Thyroid gland (tissue), 4 donors: ENCODE results near the gene IGF1. TPM values are rescaled to one million over a fixed set of nuclear protein-coding genes. Genes with fewer than 3 reads are reported as not detected.

Experiments used
- DNase-seq, 2 donors: peaks; one replicate each; pipeline ENCODE4 v3.0.0-alpha.2; 2019
- H3K27ac ChIP-seq, 3 donors: fragments of 200-600 bp; sonication (generic); 1 replicate in 2 of 3; 2 replicates in 1 of 3; pipeline ENCODE4 v1.5.1; 2016 to 2019; ENCODE audit warnings: mild to moderate bottlenecking in 1 of 3, moderate library complexity in 1 of 3
- H3K27me3 ChIP-seq: fragments of 200-600 bp; sonication (generic); one replicate; pipeline ENCODE4 v1.5.1; 2019
- H3K36me3 ChIP-seq, 2 donors: fragments of 200-600 bp; sonication (generic); one replicate each; pipeline ENCODE4 v1.5.1; 2016 to 2019
- H3K4me1 ChIP-seq, 2 donors: fragments of 200-600 bp; sonication (generic); one replicate each; pipeline ENCODE4 v1.5.1; 2017 to 2019
- H3K4me3 ChIP-seq, 3 donors: fragments of 200-600 bp; sonication (generic); replicated peaks in 1 of 3; 1 replicate in 2 of 3; 2 replicates in 1 of 3; pipeline ENCODE4 v1.5.1; 2016; ENCODE audit warnings: mild to moderate bottlenecking in 1 of 3
- H3K9me3 ChIP-seq: fragments of 200-600 bp; sonication (generic); one replicate; pipeline ENCODE4 v1.5.1; 2017
- POLR2A ChIP-seq, 2 donors: fragments of 450-650 bp; IDR thresholded peaks; one replicate each; pipeline ENCODE4 v1.6.1; 2017; ENCODE audit warnings: antibody characterized with exemption in 2 of 2, mild to moderate bottlenecking in 2 of 2, moderate library complexity in 1 of 2
- WGBS, 2 donors: methylation state at CpG; one replicate each; pipeline ENCODE4 v1.1.5; 2017; 5-methylcytosine and 5-hydroxymethylcytosine counted together
- intact Hi-C: fragments of 100-400 bp; cut with DNase I; formaldehyde crosslinking; loops from one replicate; pipeline ENCODE4 v1.15.1; 2023
- total RNA-seq, 4 donors: library from RNA; depleted of rRNA; stranded (reverse); fragments of >200 nt; gene quantifications; one replicate each; pipeline ENCODE4 v1.2.3, GENCODE V29; 2016
- TF ChIP-seq, protein P1 (sequence below), 6 experiments: fragments of 200-600 bp in 3 of 6; fragments of 450-650 bp in 3 of 6; sonication (generic) in 3 of 6; IDR thresholded peaks; one replicate each; pipeline ENCODE4 v1.5.1; 2016 to 2019; ENCODE audit warnings: antibody characterized with exemption in 6 of 6, mild to moderate bottlenecking in 2 of 6, inconsistent platforms in 1 of 6, moderate library complexity in 1 of 6

The IGF1 gene
- total RNA-seq, 4 donors from 2014 or later = 74.0 to 134 (median 111) TPM

DNA sequence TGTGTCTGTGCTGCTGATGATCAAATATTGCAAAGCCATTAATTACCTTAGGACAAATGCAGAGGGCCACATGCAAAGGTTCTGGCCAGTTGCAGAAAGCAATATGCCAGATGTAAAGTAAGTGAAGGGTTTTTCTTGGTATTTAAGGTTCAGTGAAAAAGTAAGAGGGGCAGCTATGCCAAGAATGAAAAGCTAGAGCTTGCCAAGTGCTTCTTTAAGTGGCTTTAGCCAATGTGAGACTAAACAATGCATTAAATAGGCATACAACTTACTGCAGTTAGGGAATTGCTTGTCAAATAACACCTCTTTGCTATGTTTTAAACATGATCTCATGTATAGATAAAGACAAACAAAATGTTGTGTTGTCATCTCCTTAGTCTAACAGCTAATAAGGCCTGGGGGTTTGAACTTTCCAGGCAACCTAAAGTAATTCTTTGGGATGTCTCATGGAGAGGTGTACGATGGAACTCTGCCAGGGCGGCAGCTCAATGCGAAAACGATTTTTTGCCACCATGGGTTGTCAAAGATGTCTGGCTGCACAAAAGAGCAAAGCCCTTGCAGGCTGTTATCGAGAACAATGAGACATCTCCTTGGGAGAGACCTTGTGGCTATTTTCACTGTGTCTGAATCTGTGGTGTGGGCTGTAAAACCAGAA, 12.0 kb downstream of the IGF1 start:
- intact Hi-C loops = no loop called here

DNA sequence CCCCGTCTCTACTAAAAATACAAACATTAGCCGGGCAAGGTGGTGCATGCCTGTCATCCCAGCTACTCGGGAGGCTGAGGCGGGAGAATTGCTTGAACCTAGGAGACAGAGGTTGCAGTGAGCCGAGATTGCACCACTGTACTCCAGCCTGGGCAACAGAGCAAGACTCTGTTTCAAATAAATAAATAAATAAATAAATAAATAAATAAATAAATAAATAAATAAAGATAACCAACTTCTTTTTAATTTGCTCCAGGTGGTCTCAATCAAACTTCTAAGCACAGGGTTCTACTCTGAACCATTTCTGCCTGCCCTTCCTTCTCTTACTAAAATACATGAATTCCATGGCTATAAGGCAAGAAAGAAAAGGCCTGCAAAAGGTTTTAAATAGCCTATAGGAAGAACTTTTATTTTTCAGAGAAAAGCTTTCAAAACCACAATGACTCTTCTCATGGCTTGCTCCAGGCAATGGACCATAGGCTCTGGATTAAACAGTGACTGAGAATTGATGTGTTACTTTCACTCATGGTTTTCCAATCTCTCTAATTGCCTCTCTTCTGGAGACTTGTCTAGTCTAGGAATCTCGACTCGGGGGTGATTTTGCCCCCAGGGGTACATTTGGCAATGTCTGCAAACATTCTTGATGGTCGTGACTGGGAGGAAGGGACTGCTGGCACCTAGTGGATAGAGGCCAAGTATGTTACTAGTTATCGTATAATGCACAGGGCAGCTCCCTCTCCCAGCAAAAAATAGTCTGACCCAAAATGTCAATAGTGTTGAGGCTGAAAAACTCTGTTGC, 14.4 kb downstream of the IGF1 start:
- H3K27ac ChIP-seq = no peak overlapping the region
- TF ChIP-seq, protein P1, sequence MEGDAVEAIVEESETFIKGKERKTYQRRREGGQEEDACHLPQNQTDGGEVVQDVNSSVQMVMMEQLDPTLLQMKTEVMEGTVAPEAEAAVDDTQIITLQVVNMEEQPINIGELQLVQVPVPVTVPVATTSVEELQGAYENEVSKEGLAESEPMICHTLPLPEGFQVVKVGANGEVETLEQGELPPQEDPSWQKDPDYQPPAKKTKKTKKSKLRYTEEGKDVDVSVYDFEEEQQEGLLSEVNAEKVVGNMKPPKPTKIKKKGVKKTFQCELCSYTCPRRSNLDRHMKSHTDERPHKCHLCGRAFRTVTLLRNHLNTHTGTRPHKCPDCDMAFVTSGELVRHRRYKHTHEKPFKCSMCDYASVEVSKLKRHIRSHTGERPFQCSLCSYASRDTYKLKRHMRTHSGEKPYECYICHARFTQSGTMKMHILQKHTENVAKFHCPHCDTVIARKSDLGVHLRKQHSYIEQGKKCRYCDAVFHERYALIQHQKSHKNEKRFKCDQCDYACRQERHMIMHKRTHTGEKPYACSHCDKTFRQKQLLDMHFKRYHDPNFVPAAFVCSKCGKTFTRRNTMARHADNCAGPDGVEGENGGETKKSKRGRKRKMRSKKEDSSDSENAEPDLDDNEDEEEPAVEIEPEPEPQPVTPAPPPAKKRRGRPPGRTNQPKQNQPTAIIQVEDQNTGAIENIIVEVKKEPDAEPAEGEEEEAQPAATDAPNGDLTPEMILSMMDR (IDR thresholded peaks at IDR 0.05) = no peak
- TF ChIP-seq POLR2A (IDR thresholded peaks at IDR 0.05) = no peak
- H3K36me3 ChIP-seq = no peaks in the 10 kb centered on the region
- DNase-seq = no peak
- H3K27me3 ChIP-seq = no peaks in the 10 kb centered on the region
- WGBS, 2 donors = 84 to 93% methylated on average over 9 of the region's 9 CpGs
- H3K4me3 ChIP-seq = no peak overlapping the region
- intact Hi-C loops = no loop called here
- peaks cover 34 to 38% of the 10 kb centered on the region in 2 donors for H3K4me1 ChIP-seq
- no peaks in the 10 kb centered on the region for H3K9me3 ChIP-seq

More for the DNA sequence above, 12.0 kb downstream of the IGF1 start:
- H3K27me3 ChIP-seq = no peaks in the 10 kb centered on the region
- H3K27ac ChIP-seq = peak overlapping the region in 2 of 3 donors; percentile 5 to 51
- 31 to 53% methylated on average over 5 of the region's 5 CpGs for WGBS, 2 donors
- peaks cover 28 to 34% of the 10 kb centered on the region in 2 donors for H3K4me1 ChIP-seq
- TF ChIP-seq POLR2A (IDR thresholded peaks at IDR 0.05) = no peak
- TF ChIP-seq, protein P1 (IDR thresholded peaks at IDR 0.05) = no peak
- peak; percentile 23 to 54 for DNase-seq
- H3K36me3 ChIP-seq = no peaks in the 10 kb centered on the region
- no peak overlapping the region for H3K4me3 ChIP-seq
- no peaks in the 10 kb centered on the region for H3K9me3 ChIP-seq

DNA sequence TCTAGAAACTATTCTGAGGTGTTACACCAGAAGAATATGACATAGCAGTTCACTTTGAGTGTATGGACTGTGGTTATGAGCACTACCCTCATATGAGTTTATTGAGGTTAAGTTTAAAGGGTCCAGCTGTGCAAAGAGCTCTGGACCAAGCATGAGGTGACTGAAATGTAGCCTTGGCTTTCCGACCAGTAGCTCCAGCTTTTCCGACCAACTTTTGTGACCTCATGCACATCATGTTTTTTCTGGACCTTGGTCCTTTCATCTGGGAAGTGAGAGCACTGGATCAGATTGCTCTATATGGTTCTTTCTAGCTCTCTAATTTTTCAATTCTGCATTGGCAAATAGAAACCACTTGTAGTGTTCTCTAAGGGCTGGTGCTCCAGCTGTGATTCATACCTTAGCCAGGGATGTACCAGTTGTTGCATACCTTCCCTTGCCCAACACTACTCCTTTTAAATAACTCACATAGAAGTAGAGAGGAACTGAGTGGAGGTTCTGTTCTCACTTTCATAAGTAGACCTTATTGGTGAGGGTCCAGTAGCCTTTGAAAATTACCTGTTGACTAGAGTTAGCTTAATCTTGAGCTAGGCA, 16.6 kb downstream of the IGF1 start:
- intact Hi-C loops = no loop called here
- no peak for DNase-seq
- H3K4me3 ChIP-seq = no peak overlapping the region
- WGBS, 2 donors = 89 to 92% methylated on average over 2 of the region's 2 CpGs
- TF ChIP-seq POLR2A (IDR thresholded peaks at IDR 0.05) = no peak
- TF ChIP-seq, protein P1 (IDR thresholded peaks at IDR 0.05) = no peak
- H3K36me3 ChIP-seq = no peaks in the 10 kb centered on the region
- no peaks in the 10 kb centered on the region for H3K27me3 ChIP-seq
- peaks cover 24 to 31% of the 10 kb centered on the region in 2 donors for H3K4me1 ChIP-seq
- no peak overlapping the region for H3K27ac ChIP-seq
- no peaks in the 10 kb centered on the region for H3K9me3 ChIP-seq

DNA sequence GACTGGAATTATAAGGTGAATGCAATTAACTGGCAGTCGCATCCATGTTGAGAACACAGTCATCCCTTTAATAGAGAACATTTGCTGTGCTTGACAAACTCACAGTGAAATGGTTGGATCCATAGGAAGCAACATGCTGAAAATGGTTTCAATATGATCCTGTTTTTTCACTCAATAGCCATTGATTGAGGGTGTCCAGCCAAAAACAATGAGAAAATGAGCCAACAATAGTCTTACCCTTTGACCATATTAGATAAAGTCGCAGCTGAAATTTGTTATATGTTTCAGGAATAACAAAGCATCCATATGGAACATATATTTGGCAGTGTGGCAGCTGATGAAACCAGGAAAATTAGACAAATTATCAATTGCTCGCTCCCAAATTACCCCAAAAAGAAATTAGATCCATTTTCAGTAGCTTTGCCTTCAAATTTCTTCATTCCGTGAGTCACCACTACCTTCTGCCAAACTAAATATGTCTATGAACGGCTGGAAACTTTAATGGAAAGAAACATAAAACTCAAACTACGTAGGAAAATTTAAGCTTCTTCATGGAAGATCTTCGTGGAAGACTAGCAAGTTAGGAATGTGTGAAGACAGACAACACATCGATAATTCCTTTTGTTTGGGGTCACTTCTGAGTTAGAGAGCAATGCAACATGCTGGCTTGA, 17.4 kb downstream of the IGF1 start:
- WGBS, 2 donors = 78 to 80% methylated on average over 8 of the region's 8 CpGs
- Histone ChIP-seq H3K4me3 (no peak overlapping the region), H3K36me3 (no peaks in the 10 kb centered on the region), H3K4me1 (peaks cover 16 to 25% of the 10 kb centered on the region in 2 donors), H3K27ac (no peak overlapping the region), H3K9me3 (no peaks in the 10 kb centered on the region), H3K27me3 (no peaks in the 10 kb centered on the region)
- DNase-seq = no peak
- intact Hi-C loops = no loop called here
- no peak for TF ChIP-seq POLR2A (IDR thresholded peaks at IDR 0.05)
- TF ChIP-seq, protein P1 (IDR thresholded peaks at IDR 0.05) = no peak
